SKM-1 (cell line): Measurements from ENCODE around the gene CNKSR2.

Source experiments
- DNase-seq: peaks from one replicate; lab custom pipeline; 2025; ENCODE audit not compliant: unreplicated experiment; lab: John Stamatoyannopoulos, UW

The CNKSR2 gene

DNA sequence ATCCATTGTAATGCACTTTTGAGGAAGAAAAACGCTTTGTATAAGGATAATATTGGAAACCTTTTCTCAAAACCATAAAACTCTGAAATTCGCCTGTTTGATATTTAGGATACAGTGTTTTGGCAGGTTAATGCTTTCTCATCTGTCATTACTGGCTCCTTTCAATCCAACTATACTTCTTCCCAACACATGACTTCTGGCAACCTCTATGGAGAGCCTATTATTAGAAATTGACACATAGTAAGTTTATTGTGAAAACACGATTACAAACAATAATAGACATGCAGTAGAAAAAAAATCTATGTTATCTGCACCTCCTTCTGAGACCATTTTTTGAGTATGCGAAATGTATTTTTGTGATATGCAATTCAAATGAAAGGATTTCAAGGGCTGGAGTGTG is 288.5 kb downstream of the CNKSR2 start:
- no peak for DNase-seq

DNA sequence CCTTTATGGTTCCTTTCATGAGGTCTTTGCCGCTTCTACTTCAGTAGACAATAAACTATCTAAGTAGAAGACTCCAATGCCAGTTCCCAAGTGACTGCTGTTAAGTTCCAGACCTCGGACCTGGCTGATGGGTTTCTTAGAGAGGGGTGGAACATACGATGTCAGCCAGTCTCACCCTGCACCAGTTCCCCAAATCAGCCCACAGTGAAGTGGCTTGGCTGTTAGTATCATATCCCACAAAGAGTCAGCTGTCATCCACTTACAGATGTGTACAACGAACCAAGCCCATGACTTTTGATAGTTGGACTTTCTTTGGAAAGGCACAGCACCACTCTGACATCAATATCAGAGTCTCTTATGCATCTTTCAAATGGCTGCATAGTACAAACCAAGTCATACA is 292.0 kb downstream of the CNKSR2 start:
- DNase-seq = no peak

DNA sequence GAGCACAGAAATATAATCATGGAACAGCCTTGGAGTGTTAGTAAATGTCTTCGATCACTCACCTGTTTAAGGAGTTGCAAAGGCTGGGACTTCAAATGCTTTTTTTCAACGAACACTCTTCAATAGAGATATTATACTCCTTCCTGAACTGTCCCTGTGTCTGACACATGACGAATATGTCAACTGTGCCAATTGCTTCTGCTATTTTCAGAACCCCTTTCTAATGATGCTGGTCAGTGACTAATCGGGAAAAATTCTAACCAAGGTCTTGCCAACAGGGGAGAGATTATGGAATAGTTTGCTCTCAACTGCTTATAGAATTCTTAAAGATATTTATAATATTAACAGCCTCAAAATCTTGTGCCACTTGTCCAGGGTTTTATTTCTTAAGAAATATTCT is 292.5 kb downstream of the CNKSR2 start:
- no peak for DNase-seq

DNA sequence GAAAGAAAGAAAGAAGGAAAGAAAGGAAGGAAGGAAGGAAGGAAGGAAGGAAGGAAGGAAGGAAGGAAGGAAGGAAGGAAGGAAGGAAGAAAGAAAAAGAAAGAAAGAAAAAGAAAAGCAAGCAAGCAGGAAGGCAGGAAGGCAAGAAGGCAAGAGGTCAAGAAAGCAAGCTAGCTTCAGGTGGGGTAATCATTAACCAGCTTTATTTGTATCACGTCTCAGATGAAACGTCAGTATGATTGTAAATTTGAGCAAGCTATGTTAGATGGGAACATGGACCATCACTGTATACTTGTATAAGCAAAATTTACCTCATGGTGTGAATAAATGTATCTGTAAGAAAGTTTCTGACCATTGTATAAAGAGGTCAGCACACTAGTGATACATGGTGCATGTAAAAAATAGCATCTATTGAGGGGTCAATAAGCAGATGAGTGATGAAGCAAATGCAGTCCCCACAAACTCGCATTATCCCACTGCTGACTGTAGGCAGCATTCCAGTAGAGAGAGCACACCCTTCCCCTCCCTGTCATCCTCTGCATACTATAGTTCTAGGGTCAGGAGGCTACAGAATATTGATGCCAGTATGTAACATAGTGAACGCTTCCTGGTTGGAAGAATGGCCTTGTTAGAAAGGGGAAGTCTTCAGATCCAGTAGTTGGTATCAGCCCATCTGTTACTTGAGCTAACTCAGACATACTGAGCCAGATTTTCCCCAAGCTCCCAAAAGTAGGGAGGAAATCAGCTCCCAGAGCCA is 300.4 kb downstream of the CNKSR2 start:
- no peak for DNase-seq

DNA sequence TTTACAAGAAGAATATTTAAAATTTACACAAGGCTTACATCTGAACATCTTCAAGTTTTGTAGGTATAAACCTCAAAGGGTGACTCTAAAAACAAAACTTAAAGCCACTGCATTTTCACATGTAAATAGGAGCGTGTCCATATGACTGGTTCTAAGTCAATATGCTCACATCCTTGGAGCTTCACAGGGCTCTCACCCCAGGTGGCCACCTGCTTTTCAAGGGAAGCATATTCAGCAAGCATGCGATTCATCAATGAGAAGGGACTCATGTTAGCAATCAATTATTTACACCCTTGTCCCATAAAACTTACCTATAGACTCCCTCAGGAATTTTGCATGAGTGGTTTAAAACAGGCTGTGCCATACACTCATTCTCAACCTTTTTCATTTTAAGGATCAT is 301.7 kb downstream of the CNKSR2 start:
- no peak for DNase-seq

DNA sequence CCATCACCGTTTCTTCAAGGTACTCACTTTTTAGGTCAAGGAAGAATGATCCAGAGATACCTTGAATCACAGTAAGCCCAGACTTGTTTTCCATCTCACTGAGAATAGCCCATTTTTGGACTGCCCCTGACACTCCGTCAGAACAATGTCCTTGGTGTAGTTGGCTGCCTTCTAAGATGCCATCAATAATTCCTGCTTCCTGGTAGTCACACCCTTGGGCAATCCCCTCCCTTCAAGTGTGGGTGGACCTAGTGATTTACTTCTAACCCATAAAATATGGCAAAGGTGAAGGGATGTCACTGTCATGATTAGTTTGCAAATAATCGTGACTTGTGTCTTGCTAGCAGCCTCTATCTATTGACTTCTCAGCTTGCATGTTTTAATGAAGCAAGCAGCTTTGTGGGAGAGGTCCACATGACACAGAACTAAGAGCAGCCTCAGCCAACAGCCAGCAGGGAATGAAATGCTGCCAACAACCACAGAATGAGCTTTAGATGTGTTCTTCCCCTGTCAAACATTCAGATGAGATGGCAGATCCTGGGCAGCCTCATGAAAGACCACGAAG is 303.9 kb downstream of the CNKSR2 start:
- no peak for DNase-seq

DNA sequence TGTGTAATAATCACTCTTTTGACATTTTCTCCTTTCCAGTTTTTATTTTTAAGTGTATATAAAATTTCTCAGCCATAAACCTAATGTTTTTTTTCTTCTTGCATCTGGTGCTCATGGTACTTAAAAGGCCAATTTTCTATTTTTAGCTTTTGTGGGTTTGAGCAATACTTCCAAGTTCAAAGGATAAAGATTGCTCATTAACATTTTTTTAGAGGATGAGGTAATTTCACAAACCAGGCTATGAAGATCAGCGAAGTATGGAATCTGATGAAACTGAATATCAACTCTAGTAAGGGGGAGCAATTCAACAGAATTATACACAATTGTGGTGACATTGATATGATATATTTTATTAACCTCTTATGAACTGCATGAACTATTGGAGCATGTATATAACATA is 309.7 kb downstream of the CNKSR2 start:
- no peak for DNase-seq

DNA sequence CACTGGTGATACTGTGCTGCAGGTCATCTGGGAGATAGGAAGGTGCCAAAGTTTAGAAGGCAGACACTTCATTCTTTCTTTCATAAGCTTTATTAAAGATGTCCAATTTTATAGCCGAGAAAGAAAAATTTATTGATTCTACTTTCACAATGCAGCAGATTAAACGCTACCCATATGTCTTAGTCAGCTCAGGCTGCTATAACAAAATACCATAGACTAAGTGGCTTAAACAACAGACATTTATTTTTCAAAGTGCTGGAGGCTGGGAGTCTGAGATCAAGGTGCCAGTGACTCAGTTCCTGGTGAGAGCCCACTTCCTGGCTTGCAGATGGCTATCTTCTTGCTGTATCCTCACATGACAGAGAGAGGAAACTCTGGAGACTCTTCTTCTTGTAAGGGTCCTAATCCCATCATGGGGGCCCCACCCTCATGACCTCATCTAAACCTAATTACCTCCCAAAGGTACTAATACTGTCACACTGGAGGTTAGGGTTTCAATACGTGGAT is 317.3 kb downstream of the CNKSR2 start:
- no peak for DNase-seq

DNA sequence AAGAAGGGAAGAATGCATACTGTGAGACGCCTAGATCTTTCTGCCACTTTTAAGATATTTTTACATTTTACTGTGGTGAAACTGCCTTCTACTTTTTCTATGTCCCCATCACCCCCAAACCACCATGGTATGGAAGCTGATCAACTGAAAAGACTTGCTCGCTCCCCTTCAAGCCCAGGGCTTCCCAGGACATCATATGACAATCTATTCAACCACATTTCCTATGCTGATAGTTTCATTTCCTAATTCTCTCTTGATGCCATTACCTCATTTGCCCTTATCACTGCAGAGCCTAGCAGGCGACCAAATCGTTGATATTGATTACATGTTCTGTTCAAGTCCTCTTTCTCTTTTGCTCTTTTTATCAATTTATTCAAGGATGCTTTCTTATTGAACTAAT is 324.1 kb downstream of the CNKSR2 start:
- no peak for DNase-seq

DNA sequence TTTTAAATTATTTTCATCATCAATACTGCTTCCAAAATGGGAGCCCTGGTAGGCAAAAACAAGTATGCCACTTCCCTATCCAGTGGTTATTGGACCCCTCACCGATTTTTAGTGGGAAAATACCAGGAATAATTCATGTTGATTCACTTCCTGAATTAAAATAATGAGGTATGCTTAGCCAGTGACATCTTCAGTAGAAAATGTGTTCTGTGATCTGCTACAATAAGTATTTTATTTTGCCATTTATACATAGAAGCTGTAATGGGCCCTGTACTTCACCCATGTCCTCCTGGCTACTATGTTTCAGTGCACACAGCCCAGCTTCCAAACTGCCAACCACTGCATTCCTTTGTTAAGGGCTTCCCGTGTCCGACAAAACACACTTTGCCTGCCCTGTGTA is 324.9 kb downstream of the CNKSR2 start:
- DNase-seq = no peak

DNA sequence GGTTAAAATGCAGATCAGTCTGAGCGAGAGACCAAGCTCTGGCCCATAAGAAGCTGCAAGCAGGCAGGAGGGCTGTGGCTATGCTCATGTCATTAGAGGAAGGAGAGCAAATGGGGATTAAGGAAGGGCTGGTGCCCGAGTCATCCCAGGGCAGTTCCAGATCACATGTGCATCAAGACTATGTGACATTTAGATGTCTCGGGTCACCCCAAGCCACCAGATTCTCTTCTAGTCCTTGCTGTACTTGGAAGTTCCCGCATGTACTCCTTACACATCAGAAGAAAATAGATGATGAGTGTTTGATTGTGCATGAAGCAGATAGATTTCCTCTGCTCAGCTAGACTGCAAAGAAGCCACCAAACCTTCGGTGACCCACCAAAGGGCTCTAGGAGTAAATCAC is 326.1 kb downstream of the CNKSR2 start:
- DNase-seq = no peak

DNA sequence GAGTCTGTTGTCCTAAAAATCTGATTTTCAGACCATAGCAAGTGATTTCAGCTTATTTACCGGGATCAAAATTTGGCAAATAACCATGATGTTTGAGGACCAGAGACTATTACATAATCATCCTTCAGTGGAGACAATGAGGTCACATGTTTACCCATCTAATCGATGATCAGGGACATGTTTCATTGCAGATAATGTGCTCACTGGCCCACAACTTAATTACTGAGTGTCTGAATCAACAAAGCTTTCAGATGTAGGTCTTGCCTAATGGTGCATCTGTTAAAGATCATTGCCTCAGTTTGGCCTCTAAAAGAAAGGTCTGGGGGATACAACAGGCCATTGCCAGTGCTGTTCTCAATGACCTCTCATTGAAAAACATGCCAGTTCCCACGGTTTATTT is 326.7 kb downstream of the CNKSR2 start:
- DNase-seq = no peak

DNA sequence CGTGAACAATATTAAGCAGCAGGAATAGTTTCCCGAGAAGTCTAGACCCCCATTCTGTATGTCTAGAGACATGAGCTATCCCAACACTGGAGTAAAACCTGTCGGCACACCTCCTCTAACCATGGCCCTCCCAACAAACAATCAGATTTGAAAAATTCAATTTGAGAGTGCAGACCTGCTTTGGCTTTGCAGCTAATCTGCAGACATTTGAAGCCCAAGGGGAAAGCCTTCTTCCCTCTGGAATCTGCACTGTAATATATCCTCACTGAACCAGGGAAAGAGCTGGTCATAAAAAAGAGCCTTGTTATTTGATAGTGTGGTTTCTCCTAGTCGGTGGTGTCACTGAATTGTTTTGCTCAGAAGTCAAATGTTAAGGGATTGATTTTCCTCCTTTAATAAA is 328.5 kb downstream of the CNKSR2 start:
- DNase-seq = no peak
